IPS-20b (cell line): Measurements from ENCODE around the gene FAM83D.

ENCODE experiments used
- H3K27ac ChIP-seq: one replicate; pipeline ENCODE4 v1.5.1; 2013; ENCODE audit warnings: low read length
- H3K27me3 ChIP-seq: 2 replicates; pipeline ENCODE4 v1.6.1; 2013; ENCODE audit warnings: mild to moderate bottlenecking, low read length, inconsistent platforms; ENCODE audit not compliant: insufficient read depth
- H3K36me3 ChIP-seq: 2 replicates; pipeline ENCODE4 v1.6.1; 2013; ENCODE audit warnings: low read depth, mild to moderate bottlenecking, inconsistent platforms, low read length, moderate library complexity; ENCODE audit not compliant: insufficient read depth
- H3K4me1 ChIP-seq: 2 replicates; pipeline ENCODE4 v1.6.1; 2013; ENCODE audit warnings: mild to moderate bottlenecking, control low read depth, inconsistent platforms, low read length, moderate library complexity; ENCODE audit not compliant: insufficient read depth
- H3K4me3 ChIP-seq: 2 replicates; pipeline ENCODE4 v1.5.1; 2013; ENCODE audit warnings: mild to moderate bottlenecking, low read length, inconsistent platforms
- H3K9ac ChIP-seq: 2 replicates; pipeline ENCODE4 v1.6.1; 2013; ENCODE audit warnings: low read depth, mild to moderate bottlenecking, inconsistent platforms, low read length, moderate library complexity
- H3K9me3 ChIP-seq: 2 replicates; pipeline ENCODE4 v1.6.1; 2013; ENCODE audit warnings: mild to moderate bottlenecking, low read depth, low read length, inconsistent platforms; ENCODE audit not compliant: insufficient read depth

Gene FAM83D

GRCh38 chr20:38889050-38889449 is 37.2 kb upstream of the FAM83D start:
- Histone ChIP-seq H3K9me3 (no peaks in the 10 kb centered on the region), H3K27me3 (peaks cover under 1% of the 10 kb centered on the region; the same call in 1 of the 2 replicates), H3K4me1 (peaks cover 8% of the 10 kb centered on the region), H3K4me3 (no peak overlapping the region), H3K36me3 (no peaks in the 10 kb centered on the region), H3K9ac (no peak overlapping the region), H3K27ac (no peak overlapping the region)

DNA sequence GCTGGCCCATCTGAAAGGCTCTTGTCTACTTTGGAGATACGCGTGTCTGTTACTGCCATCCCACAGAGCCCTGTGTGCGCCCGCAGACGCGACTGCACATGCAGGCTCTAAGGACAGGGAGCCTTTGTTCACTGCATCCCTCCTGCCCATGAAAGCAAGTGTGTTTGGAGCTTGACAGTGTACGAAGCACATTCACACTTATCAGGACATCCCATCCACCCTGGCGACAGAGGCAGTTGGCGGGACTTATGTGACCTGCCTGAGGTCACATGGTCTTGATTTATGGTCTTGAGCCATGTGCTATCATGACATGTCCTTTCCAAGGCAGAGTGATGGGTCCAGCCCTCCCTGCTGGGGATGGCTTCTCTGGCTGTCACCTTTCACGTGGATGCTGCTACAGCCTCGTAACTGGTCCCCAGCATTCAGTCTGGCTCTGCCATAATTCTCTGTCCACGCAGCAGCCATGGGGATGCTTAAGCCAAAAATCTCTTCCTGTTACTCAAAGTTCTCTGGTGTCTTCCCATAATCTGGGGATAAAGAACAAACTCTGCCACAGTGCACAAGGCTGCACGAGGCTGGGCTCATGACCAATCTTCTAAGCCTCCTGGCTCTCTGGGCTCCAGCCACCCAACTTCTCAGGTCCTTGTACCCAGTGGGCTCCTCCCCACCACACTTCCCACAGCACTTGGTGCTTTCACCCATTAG is 36.3 kb upstream of the FAM83D start:
- peaks cover 9% of the 10 kb centered on the region for H3K27me3 ChIP-seq
- no peak overlapping the region for H3K9ac ChIP-seq
- H3K4me1 ChIP-seq, result peaks cover 8% of the 10 kb centered on the region
- no peaks in the 10 kb centered on the region for H3K9me3 ChIP-seq
- H3K36me3 ChIP-seq, result no peaks in the 10 kb centered on the region
- H3K27ac ChIP-seq, result no peak overlapping the region
- no peak overlapping the region for H3K4me3 ChIP-seq

- Histone ChIP-seq H3K27me3 (peaks cover 10% of the 10 kb centered on the region), H3K27ac (no peak overlapping the region), H3K9me3 (no peaks in the 10 kb centered on the region), H3K4me1 (peaks cover 8% of the 10 kb centered on the region), H3K4me3 (no peak overlapping the region), H3K36me3 (no peaks in the 10 kb centered on the region), H3K9ac (no peak overlapping the region)
These were observed 35.8 kb upstream of the FAM83D start for GRCh38 chr20:38890497-38890818.

- Histone ChIP-seq H3K9ac (no peak overlapping the region), H3K4me1 (peaks cover 8% of the 10 kb centered on the region), H3K27ac (no peak overlapping the region), H3K36me3 (no peaks in the 10 kb centered on the region), H3K9me3 (no peaks in the 10 kb centered on the region), H3K27me3 (peaks cover 10% of the 10 kb centered on the region), H3K4me3 (no peak overlapping the region)
These were observed 33.9 kb upstream of the FAM83D start for GRCh38 chr20:38892091-38892981.

GRCh38 chr20:38893056-38893564 is 33.1 kb upstream of the FAM83D start:
- Histone ChIP-seq H3K27ac (no peak overlapping the region), H3K9ac (no peak overlapping the region)

GRCh38 chr20:38893565-38894090 is 32.6 kb upstream of the FAM83D start:
- no peak overlapping the region for H3K9ac ChIP-seq
- H3K9me3 ChIP-seq, result no peaks in the 10 kb centered on the region
- no peak overlapping the region for H3K27ac ChIP-seq
- H3K4me1 ChIP-seq, result peaks cover 8% of the 10 kb centered on the region
- no peaks in the 10 kb centered on the region for H3K36me3 ChIP-seq
- peak overlapping the region; percentile 66; the same call in 1 of the 2 replicates for H3K4me3 ChIP-seq
- peaks cover 10% of the 10 kb centered on the region for H3K27me3 ChIP-seq

More at GRCh38 chr20:38893056-38893564, 33.1 kb upstream of the FAM83D start:
- peaks cover 10% of the 10 kb centered on the region for H3K27me3 ChIP-seq
- peak overlapping the region; percentile 66; the same call in 1 of the 2 replicates for H3K4me3 ChIP-seq
- H3K9me3 ChIP-seq, result no peaks in the 10 kb centered on the region
- peaks cover 8% of the 10 kb centered on the region for H3K4me1 ChIP-seq
- H3K36me3 ChIP-seq, result no peaks in the 10 kb centered on the region

DNA sequence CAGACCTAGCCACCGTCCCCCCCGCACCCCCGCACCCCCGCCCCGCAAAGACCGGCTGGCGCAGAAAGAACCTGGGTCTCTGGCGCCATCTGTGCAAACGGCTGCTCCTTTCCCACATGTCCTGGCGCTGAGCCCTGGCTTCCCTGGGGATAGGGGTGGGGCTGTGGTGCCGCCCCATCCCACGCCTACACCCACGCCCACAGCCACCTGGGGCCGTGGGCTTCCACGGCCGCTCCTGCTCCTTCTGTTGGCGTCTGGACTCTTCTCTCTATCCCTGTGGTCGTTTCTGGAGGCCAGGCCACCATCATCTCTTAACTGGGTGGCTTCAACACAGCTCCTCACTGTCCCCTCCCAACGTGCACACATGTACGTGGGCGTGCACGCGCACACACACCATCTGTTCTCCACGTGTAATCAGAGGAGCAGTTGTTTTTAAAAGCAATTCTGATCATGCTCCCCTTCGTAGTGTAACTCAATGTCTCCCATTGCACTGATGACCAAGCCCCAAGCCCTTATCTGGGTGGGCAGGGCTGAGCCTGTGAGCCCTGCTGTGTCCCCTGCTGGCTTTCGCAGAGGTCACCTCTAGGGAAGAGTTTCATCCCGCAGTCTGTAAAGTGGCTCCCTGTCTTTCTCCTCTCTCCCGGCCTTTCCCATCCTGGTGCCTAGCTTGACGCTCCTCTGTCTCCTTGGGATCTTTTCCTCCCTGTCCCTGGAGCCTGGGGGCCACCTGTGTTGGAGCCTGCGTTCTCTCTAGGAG is 31.9 kb upstream of the FAM83D start:
- Histone ChIP-seq H3K36me3 (no peaks in the 10 kb centered on the region), H3K9ac (no peak overlapping the region), H3K4me1 (peaks cover 8% of the 10 kb centered on the region), H3K4me3 (no peak overlapping the region), H3K27ac (no peak overlapping the region), H3K9me3 (no peaks in the 10 kb centered on the region), H3K27me3 (peaks cover 10% of the 10 kb centered on the region)

DNA sequence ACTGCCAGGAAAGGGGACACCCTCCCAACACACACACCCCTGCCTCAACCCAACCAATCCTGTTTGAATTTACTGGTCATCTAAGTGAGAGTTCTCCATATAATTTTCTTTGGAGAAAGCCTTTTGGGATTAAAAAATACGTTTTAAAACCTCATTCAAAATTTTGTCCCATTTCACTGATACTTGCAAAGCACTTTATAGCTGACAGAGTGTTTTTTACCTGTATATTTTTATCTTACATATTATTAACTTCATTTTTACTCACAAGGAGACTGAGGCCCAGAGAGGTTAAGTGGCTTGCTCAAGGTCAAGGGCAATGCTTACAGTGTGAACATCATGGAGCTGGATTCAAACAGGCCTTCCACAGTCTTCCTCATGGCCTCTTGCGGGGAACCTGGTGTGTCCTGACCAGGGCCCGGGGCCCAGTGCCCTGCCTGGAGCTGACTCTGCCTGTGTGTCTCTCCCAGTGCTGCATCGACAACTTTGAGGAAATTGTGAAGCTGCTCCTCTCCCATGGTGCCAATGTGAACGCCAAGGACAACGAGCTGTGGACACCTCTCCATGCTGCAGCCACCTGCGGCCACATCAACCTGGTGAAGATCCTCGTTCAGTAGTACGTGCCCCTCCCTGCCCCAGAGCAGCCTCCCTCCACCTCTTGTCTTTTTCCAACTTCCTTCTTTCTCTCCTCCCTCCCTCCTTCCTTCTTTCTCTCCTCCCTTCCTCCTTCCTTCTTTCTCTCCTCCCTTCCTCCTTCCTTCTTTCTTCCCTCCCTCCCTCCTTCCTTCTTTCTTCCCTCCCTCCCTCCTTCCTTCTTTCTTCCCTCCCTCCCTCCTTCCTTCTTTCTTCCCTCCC is 30.9 kb upstream of the FAM83D start:
- Histone ChIP-seq H3K4me3 (no peak overlapping the region), H3K4me1 (peaks cover 8% of the 10 kb centered on the region), H3K36me3 (no peaks in the 10 kb centered on the region), H3K9me3 (no peaks in the 10 kb centered on the region), H3K9ac (no peak overlapping the region), H3K27ac (no peak overlapping the region), H3K27me3 (peaks cover 10% of the 10 kb centered on the region)

- H3K9me3 ChIP-seq, result no peaks in the 10 kb centered on the region
- peaks cover 8% of the 10 kb centered on the region for H3K4me1 ChIP-seq
- no peak overlapping the region for H3K27ac ChIP-seq
- no peaks in the 10 kb centered on the region for H3K36me3 ChIP-seq
- H3K9ac ChIP-seq, result no peak overlapping the region
- no peak overlapping the region for H3K4me3 ChIP-seq
- H3K27me3 ChIP-seq, result peaks cover 10% of the 10 kb centered on the region
These were observed 30.1 kb upstream of the FAM83D start for GRCh38 chr20:38896009-38896594.

DNA sequence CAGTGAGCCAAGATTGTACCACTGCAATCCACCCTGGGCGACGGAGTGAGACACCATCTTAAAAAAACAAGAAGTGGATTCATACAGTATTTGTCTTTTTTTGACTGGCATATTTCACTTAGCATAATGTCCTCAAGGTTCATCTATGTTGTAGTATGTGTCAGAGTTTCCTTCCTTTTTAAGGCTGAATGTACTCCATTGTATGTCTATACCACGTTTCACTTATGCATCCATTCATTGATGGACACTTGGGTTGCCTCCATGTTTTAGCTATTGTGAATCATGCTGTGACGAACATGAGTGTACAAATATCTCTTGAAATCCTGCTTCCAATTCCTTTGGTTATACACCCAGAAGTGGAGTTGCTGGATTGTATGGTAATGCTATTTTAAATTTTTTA is 28.9 kb upstream of the FAM83D start:
- no peaks in the 10 kb centered on the region for H3K36me3 ChIP-seq
- no peaks in the 10 kb centered on the region for H3K9me3 ChIP-seq

More for the DNA sequence above, 28.9 kb upstream of the FAM83D start:
- no peak overlapping the region for H3K9ac ChIP-seq
- H3K27me3 ChIP-seq, result peaks cover 10% of the 10 kb centered on the region
- H3K27ac ChIP-seq, result no peak overlapping the region
- H3K4me1 ChIP-seq, result peaks cover 8% of the 10 kb centered on the region
- no peak overlapping the region for H3K4me3 ChIP-seq
